HG03039 (cell line): ENCODE measurements around the gene CLIP1.
"Not testable (repeated sequence)": the region's sequence is repeated elsewhere in the genome, so short reads cannot be mapped to it uniquely, and the experiment has no call there.

Experiments
- ATAC-seq: cut with Tn5 transposase; IDR thresholded peaks from one replicate; pipeline ENCODE4 v1.9.1; 2021; ENCODE audit warnings: mild to moderate bottlenecking, moderate library complexity; ENCODE audit not compliant: unreplicated experiment

The CLIP1 gene

DNA sequence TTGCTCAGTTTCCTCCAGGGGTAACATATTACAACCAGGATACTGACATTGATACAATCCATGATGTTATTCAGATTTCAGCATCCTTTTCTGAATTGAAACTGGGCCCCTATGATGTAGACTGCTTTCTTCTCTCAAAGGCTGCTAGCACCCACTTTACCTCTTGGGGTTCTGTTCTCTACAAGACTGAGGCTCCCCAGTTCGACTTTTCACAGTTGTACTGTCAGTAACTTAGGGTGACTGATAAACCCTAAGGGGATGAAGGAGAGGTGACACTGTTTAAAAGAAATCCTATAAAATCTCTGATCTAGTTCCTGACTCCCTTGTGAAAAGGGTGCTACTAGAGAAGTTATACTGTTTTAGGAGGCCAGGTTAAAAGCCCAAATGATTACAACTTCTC is 157.0 kb downstream of the CLIP1 start:
- no peak for ATAC-seq

DNA sequence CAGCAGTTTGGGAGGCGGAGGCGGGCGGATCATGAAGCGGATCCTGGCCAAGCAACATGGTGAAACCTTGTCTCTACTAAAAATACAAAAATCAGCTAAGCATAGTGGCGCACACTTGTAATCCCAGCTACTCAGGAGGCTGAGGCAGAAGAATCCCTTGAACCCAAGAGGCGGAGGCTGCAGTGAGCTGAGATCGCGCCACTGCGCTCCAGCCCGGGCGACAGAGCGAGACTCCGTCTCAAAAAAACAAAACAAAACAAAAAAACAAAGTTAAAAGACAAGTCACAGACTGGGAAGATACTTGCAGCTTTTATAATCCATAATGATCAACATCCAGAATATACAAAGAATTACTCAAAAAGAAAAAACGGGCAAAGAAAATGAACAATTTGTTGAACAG is 161.7 kb downstream of the CLIP1 start:
- not testable (repeated sequence) for ATAC-seq

DNA sequence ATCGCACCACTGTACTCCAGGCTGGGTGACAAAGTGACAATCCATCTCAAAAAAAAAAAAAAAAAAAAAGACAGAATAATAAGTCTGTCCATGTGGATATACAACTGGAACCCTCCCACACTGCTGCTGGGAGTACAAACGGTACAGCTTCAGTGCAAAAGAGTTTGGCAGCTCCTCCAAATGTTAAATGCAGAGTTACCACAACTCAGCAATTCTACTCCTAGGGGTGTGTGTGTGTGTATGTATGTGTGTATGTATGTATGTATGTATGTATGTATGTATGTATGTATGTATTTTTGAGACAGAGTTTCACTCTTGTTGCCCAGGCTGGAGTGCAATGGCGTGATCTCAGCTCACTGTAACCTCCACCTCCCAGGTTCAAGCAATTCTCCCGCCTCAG is 163.5 kb downstream of the CLIP1 start:
- not testable (repeated sequence) for ATAC-seq

GRCh38 chr12:122258462-122258861 is 164.0 kb downstream of the CLIP1 start:
- ATAC-seq: not testable (repeated sequence)

DNA sequence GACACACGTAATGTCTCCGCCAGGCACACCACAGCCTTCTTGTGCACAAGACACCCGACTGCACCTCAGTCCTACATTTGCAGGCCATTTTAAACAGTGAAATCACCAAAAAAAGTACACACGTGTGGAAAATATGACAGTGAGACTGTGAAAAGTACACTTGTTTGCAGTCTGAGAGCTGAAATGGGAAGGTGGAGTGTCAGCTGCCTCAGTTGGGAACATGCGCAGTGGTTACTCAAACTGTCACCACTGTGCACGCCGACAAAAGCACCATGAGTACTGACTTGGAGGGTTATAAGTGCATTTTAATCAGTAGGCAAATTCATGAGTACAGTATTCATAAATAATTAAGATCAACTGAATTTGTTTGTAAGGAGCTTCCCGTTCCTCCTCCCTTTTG is 171.9 kb downstream of the CLIP1 start:
- no peak for ATAC-seq

DNA sequence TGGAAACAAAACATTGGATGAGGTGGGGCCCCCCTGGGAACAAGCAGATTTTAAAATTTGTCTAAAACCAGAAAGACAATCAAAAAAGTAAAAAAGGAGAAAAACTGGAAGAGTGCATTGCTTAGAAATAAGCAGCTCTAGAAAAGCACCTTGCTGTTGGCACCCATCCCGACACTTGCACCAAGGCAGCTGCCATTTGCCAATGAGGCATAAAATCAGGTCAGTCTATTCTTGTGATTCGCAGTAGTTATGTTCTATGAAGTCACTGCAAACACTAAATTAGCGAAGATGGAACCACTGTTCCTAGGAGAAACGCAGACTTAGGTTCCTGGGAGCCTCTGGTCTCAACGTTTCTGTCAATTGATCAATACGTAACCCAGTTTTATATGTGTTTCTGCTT is 172.4 kb downstream of the CLIP1 start:
- ATAC-seq: no peak

DNA sequence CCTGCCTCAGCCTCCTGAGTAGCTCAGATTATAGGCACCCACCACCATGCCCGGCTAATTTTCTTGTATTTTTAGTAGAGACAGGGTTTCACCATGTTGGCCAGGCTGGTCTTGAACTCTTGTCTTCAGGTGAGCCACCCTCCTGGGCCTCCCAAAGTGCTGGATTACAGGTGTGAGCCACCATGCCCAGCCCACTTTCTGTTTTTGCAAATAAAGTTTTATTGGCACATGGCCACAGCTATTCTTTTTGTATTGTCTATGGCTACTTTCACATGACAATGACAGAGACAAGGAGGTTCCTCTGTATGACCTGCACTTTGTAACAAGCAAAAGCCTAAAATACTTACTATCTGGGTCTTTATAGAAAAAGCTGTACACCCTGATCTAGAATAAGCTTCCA is 176.9 kb downstream of the CLIP1 start:
- no peak for ATAC-seq

DNA sequence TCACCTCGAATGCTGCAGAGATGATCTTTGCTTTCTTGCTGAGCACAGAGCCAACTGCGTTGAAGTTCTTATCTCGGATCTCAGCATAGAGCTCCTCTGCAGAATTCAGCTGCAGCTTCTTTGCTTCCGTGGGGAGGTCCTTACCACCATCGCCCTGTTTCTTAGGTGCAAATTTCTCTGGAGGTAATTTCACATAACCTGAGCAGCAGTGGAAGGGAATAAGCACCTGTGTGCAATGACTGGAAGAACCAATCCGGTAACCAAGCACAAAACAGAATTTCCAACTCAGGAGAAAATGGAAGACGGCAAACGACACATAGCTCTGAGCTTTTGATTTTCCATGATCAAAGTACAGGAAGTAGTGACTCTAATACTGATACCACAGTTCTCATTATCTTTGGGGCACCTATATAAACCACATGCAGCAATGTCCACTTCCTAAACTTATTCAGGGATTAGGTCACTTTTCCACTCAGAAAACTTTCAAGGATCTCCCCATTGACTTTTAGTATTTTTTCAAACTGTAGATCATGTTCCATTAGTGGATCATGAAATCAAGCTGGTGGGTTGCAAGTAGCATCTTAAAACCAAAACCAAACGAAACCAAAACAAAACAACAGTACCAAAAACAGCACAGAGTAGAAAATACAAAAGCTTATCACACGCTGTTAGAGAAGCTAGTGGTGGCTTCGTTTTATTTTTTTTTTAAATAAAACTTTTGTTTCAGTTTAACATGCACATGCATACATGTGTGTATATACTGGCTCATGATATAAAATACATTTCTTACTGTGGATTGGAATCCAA is 177.7 kb downstream of the CLIP1 start:
- ATAC-seq: no peak

GRCh38 chr12:122243965-122244364 is 178.5 kb downstream of the CLIP1 start:
- ATAC-seq: no peak

DNA sequence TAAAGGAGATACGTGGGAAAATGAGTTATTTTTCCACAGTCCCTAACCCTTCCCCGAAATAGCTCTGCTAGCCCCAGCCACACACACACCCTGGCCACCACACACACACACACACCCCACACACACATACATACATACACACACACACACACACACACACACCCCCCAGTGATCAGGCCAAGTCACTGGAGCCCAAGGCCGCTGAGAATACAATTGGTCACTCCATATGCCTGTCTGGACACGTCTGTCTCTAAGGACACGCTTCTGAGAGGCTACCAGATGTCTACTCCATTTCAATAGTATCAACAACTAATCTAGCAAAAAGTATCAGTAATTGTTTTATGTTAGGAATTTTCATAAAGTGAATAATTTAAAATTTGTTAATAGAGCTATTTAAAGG is 183.6 kb downstream of the CLIP1 start:
- no peak for ATAC-seq

DNA sequence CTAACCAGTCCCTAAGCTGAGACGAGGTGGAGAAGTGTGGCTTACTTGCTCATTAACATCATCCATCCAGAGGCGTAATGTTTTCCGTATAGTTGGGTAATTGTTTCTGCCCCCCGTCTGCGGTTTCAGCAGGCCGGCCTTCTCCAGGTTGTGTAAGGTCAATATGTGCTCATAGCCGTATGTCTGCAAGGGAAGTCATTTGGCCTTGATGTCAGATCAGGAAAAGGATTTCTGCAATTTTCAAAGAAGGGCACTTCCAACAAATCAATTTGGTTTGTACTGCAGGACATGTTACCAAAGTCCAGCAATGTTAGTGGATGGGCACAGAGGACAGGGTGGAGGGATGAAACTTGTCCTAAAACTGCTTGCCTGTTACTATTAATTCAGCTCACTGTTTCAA is 186.7 kb downstream of the CLIP1 start:
- ATAC-seq: no peak

GRCh38 chr12:122232691-122233090 is 189.8 kb downstream of the CLIP1 start:
- ATAC-seq: no peak

DNA sequence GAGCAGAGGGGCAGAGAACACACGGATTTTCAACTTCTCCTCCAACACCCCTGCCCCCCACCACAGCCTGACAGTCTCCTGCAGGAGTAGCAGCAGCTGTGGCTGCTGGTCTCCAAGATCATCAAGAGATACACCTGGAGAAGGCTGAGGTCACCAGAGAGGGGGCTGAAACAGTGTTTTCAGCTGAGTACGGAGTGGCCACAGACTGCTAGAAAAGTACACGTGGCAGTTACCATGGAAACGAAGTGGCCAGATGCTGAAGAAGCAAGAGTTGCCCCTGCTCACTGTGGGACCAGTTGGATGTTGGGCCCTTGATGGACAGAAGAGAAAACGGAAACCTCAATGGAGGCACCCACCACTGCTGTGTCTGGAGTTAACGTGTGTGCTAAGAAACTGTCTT is 191.7 kb downstream of the CLIP1 start:
- no peak for ATAC-seq

- ATAC-seq: no peak
Observed at GRCh38 chr12:122228092-122228491, 194.4 kb downstream of the CLIP1 start.

- no peak for ATAC-seq
Observed at GRCh38 chr12:122227341-122227740, 195.1 kb downstream of the CLIP1 start.

DNA sequence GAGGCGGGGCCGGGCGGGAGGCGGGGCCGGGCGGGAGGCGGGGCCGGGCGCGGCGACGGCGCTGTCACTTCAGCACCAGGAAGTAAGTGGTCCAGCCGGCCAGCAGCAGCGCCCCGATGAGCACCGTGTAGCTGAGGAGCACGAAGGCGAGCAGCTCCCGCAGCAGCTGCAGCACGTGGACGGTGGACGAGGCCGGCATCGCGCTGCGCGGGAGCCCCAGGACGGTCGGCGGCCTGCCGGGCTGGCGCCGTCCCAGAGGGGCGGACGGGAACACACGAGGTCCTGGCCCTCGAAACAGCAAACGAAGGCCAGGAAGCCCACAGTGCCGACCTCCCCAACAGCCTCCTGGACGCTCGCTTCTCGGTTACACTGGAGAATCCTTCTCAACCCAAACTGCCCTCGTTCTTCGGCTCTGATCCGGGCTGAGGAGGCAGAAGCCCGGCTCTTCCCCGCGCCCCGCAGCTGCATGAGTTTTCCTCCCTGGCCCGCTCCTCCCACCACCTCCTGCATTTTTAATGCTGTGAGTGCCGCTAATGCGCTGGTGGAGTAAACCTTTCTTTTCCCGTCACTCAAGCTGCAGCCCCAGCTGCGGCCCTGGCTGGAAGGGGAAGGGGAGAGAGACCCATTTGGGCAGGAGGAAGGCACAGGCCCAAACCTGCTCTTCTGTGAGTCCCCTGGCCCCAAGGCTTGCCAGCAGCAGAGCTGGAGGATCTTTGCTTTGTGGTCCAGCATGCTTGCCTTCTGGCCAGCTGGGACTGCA is 195.9 kb downstream of the CLIP1 start:
- no peak for ATAC-seq

DNA sequence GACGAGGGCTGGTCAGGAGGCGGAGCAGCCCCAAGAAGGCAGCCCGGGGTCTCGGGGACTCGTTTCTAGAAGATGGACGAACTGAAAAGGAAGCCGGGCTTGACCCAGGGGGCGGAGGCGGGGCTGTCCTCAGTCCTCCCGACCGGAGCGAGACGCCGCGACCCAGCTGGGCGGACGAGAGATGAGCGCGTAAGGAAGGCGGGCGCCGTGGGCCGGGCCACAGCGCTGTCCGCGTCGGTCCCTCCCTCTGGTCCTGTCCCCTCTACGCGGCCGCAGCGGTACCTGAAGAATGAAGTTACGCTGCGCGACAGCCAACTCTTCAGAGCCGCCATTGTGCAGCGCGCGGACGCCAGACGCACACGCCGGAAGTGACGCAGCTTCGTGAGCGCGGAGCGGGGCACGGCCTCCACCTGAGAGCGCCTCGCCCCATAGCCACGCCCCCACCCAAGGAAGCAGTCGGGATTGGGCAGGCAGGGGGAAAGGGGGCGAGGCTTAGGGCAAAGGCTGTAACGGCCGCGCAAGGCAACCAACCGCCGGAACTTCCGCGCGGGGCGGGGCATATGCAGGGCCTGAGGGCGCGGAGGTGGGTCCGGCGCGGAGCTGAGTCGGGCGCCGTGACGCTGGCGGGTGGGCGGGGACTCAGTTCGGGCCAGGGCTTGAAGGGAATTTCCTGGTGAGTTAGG is 196.6 kb downstream of the CLIP1 start, which contains the start of gene DIABLO:
TSS of gene DIABLO (minus strand) at position 370 of the 683 bp plus-strand sequence. CDS start at position 332, 38 bp downstream.
- ATAC-seq: peak; percentile 89
